Liver (tissue), 2 donors: ENCODE measurements around the gene CDX1.

Experiments used
- YY1 ChIP-seq: IDR thresholded peaks from 2 replicates; pipeline ENCODE4 v1.6.1; 2016; ENCODE audit warnings: antibody characterized with exemption, mild to moderate bottlenecking
- TF ChIP-seq, protein P1 (sequence below): fragments of 150-350 bp; IDR thresholded peaks from 2 replicates; pipeline ENCODE4 v1.5.1; 2017; ENCODE audit warnings: improper control_type of control experiment, low read depth, low read length; ENCODE audit not compliant: missing input control
- donor health status: healthy.

DNA sequence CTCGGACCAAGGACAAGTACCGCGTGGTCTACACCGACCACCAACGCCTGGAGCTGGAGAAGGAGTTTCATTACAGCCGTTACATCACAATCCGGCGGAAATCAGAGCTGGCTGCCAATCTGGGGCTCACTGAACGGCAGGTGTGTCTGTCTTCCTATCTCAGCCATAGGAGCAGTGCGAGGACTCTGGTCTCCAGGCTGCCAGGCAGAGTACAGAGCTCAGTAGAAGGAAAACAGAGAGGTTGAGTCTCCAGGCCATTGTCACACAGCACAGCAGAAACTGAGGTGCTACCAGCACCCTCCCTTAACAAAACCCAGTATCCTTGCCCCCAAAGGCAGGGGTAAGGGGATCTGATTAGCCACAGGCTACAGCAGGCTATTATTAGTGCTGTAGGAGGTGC lies 16.2 kb downstream of the CDX1 start:
- TF ChIP-seq, protein P1, sequence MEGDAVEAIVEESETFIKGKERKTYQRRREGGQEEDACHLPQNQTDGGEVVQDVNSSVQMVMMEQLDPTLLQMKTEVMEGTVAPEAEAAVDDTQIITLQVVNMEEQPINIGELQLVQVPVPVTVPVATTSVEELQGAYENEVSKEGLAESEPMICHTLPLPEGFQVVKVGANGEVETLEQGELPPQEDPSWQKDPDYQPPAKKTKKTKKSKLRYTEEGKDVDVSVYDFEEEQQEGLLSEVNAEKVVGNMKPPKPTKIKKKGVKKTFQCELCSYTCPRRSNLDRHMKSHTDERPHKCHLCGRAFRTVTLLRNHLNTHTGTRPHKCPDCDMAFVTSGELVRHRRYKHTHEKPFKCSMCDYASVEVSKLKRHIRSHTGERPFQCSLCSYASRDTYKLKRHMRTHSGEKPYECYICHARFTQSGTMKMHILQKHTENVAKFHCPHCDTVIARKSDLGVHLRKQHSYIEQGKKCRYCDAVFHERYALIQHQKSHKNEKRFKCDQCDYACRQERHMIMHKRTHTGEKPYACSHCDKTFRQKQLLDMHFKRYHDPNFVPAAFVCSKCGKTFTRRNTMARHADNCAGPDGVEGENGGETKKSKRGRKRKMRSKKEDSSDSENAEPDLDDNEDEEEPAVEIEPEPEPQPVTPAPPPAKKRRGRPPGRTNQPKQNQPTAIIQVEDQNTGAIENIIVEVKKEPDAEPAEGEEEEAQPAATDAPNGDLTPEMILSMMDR = no peak
- no peak for TF ChIP-seq YY1
